H1 (cell line): Measurements from ENCODE around the gene SLC11A1.

ENCODE experiments used
- ATF2 ChIP-seq: IDR thresholded peaks from 2 replicates; pipeline ENCODE4 v1.6.1; 2012; ENCODE audit warnings: low read length, inconsistent platforms
- CREB1 ChIP-seq: IDR thresholded peaks from 2 replicates; pipeline ENCODE4 v1.6.1; 2012; ENCODE audit warnings: inconsistent platforms
- CTCF ChIP-seq, 3 experiments: IDR thresholded peaks; 1 replicate in 2 of 3; 2 replicates in 1 of 3; pipeline versions ENCODE4 v1.5.1 to v1.6.1; 2011; ENCODE audit warnings: low read length in 3 of 3, mild to moderate bottlenecking in 3 of 3, inconsistent platforms in 2 of 3, low read depth in 1 of 3, moderate library complexity in 1 of 3; ENCODE audit not compliant: insufficient read depth in 1 of 3; ENCODE audit errors: control extremely low read depth in 1 of 3
- NRF1 ChIP-seq: IDR thresholded peaks from 2 replicates; pipeline ENCODE4 v1.6.1; 2011; ENCODE audit warnings: mild to moderate bottlenecking, low read depth, low read length, improper control_type of control experiment
- TCF12 ChIP-seq: IDR thresholded peaks from 2 replicates; pipeline ENCODE4 v1.6.1; 2011; ENCODE audit warnings: low read depth, mild to moderate bottlenecking, low read length

DNA sequence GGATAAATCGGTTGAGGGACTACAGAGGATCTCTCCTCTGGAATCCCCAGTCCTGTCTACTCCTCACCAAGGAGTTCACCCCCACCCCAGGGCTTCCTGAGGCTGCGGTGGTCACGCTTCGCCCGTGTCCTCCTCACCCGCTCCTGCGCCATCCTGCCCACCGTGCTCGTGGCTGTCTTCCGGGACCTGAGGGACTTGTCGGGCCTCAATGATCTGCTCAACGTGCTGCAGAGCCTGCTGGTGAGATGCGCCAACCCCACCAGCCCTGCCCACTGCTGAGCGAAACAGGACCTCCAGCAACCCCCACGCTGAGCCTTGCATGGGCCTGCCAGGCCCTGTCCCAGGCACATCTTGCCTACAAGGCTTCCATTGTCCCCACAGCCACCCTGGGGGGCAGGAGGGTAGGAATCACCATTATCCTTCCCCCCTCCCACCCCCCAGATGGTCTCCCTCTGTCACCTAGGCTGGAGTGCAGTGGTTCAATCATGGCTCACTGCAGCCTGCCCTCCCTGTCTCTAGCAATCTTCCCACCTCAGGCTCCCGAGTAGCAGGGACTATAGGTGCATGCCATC, 10.9 kb downstream of the SLC11A1 start:
- TF ChIP-seq TCF12 = no peak
- no peak for TF ChIP-seq CTCF (IDR thresholded peaks at IDR 0.05; ENCODE audit: control extremely low read depth in 1 of 3, insufficient read depth in 1 of 3, low read depth in 1 of 3, low read length in 3 of 3)
- no peak for TF ChIP-seq CREB1
- TF ChIP-seq NRF1 = no peak
- no peak for TF ChIP-seq ATF2
